ENCODE results near the gene TJP1. TPM values are rescaled to one million over a fixed set of nuclear protein-coding genes. Genes with fewer than 3 reads are reported as not detected.

TJP1 gene
- total RNA-seq, 1 donor from 2014 or later = 172 TPM

DNA sequence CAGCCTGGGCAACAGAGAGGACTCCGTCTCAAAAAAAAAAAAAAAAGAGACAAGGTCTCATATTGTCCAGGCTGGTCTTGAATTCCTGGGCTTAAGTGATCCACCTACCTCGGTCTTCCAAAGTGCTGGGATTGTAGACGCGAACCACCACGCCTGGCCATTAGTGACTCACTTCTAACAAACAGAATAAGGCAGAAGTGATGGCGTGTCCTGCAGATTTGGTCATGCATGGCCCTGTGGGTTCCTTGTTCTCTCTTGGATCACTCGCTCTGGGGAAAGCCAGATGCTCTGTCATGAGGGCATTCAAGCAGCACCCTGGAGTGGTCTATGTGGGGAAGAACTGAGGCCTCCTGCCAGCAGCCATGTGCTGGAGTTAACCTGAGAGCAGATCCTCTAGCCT lies 27.4 kb upstream of the TJP1 start:
- peaks cover 7% of the 10 kb centered on the region for H3K36me3 Mint-ChIP-seq (ENCODE audit: insufficient read depth)
- peaks cover 7% of the 10 kb centered on the region for H3K9me3 Mint-ChIP-seq (ENCODE audit: low read depth)
- H3K27me3 Mint-ChIP-seq = peaks cover under 1% of the 10 kb centered on the region
- H3K4me1 Mint-ChIP-seq (ENCODE audit: low read depth) = no peaks in the 10 kb centered on the region
- TF ChIP-seq, protein P1, sequence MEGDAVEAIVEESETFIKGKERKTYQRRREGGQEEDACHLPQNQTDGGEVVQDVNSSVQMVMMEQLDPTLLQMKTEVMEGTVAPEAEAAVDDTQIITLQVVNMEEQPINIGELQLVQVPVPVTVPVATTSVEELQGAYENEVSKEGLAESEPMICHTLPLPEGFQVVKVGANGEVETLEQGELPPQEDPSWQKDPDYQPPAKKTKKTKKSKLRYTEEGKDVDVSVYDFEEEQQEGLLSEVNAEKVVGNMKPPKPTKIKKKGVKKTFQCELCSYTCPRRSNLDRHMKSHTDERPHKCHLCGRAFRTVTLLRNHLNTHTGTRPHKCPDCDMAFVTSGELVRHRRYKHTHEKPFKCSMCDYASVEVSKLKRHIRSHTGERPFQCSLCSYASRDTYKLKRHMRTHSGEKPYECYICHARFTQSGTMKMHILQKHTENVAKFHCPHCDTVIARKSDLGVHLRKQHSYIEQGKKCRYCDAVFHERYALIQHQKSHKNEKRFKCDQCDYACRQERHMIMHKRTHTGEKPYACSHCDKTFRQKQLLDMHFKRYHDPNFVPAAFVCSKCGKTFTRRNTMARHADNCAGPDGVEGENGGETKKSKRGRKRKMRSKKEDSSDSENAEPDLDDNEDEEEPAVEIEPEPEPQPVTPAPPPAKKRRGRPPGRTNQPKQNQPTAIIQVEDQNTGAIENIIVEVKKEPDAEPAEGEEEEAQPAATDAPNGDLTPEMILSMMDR (IDR thresholded peaks at IDR 0.05; ENCODE audit: unreplicated experiment) = no peak
- H3K27ac Mint-ChIP-seq = no peak overlapping the region
- no peak for DNase-seq (ENCODE audit: low spot score, unreplicated experiment)
- no peak overlapping the region for H3K4me3 Mint-ChIP-seq (ENCODE audit: low read depth)

DNA sequence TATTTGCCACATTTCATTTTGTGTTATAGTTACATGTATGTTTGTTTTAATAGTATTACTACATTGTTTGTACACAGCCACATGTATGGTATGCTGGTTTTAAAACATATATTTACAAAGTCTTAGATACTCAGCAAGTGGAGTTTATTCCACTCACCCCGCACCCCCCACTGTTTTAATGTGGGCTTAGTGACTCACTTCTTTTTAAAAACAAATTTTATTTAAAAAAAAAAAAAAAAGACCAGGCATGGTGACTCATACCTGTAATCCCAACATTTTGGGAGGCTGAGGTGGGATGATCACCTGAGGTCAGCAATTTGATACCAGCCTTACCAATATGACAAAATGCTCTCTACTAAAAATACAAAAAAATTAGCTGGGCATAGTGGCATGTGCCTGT lies 26.9 kb upstream of the TJP1 start:
- peaks cover 3% of the 10 kb centered on the region for H3K27me3 Mint-ChIP-seq
- no peak overlapping the region for H3K4me3 Mint-ChIP-seq (ENCODE audit: low read depth)
- H3K36me3 Mint-ChIP-seq (ENCODE audit: insufficient read depth) = peaks cover 7% of the 10 kb centered on the region
- peaks cover 7% of the 10 kb centered on the region for H3K9me3 Mint-ChIP-seq (ENCODE audit: low read depth)
- DNase-seq (ENCODE audit: low spot score, unreplicated experiment) = no peak
- no peak overlapping the region for H3K27ac Mint-ChIP-seq
- TF ChIP-seq, protein P1 (IDR thresholded peaks at IDR 0.05; ENCODE audit: unreplicated experiment) = no peak
- no peaks in the 10 kb centered on the region for H3K4me1 Mint-ChIP-seq (ENCODE audit: low read depth)

DNA sequence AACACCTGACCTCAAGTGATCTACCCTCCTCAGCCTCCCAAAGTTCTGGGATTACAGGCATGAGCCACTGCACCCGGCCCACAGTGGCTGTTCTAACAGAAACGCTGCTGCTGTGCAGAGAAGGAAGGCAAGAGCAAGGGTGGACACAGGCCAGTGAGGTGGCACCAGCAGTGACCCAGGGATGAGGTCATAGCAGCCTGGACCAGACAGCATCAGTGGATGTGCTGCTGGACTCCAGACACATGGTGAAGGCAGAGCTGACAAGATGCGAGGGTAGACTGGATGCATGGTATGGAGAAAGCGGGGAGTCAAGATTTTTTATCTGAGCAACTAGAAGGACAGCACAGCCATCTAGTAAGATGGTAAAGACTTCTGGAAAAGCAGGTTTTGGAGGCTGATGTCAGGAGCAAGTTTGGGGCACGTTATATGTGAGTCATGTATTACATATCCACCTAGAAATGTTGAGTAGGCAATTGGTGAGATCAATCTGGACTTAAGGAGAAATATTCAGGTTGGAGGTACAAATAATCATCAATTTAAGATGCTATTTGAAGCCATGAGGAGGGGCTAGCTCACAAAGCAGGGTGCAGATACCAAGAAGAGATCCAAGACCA lies 22.1 kb upstream of the TJP1 start:
- no peaks in the 10 kb centered on the region for H3K4me1 Mint-ChIP-seq (ENCODE audit: low read depth)
- peaks cover 7% of the 10 kb centered on the region for H3K36me3 Mint-ChIP-seq (ENCODE audit: insufficient read depth)
- TF ChIP-seq, protein P1 (IDR thresholded peaks at IDR 0.05; ENCODE audit: unreplicated experiment) = no peak
- H3K27ac Mint-ChIP-seq = no peak overlapping the region
- no peak overlapping the region for H3K4me3 Mint-ChIP-seq (ENCODE audit: low read depth)
- no peak for DNase-seq (ENCODE audit: low spot score, unreplicated experiment)
- peaks cover 3% of the 10 kb centered on the region for H3K27me3 Mint-ChIP-seq
- peaks cover 7% of the 10 kb centered on the region for H3K9me3 Mint-ChIP-seq (ENCODE audit: low read depth)

DNA sequence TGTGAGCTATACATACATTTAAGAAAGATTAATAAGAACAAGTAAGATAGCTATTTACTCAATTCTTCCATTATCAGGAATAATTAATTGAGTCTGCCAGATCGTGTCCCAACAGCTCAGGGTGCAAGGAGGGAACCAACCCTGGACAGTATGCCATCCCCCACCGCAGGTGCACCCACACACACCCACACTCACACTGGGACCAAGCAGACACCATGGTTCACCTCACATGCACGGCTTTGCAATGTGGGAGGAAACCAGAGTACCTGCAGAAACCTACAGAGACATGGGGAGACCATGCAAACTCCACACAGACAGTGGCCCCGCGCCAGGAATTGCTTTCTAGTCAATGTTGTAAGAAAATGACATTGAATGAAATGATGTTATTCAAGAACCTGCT lies 20.0 kb upstream of the TJP1 start:
- Mint-ChIP-seq H3K36me3 (ENCODE audit: insufficient read depth) (peaks cover 2% of the 10 kb centered on the region), H3K4me3 (ENCODE audit: low read depth) (no peak overlapping the region), H3K27ac (no peak overlapping the region), H3K4me1 (ENCODE audit: low read depth) (no peaks in the 10 kb centered on the region), H3K9me3 (ENCODE audit: low read depth) (peaks cover 1% of the 10 kb centered on the region), H3K27me3 (peaks cover 3% of the 10 kb centered on the region)
- DNase-seq (ENCODE audit: low spot score, unreplicated experiment) = no peak
- TF ChIP-seq, protein P1 (IDR thresholded peaks at IDR 0.05; ENCODE audit: unreplicated experiment) = no peak

DNA sequence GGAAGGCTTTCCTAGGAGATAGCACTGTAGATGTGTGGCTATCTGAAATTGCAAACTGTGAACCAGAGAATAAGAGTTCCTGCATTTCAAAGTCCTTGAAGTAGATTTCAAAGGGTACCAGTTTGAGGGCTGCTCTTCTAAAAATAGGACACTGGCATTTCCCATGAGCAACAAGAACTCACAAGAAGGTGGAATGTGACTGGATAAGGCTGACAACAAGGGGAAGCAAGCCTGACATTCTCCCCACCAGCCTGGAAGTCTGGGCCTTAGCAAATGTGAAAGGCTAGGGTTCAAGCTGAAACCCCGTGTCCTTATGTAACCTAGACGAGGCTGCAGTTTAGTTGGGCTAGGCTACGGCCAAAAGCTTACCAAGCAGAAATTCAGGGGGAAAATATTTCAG lies 18.7 kb upstream of the TJP1 start:
- DNase-seq (ENCODE audit: low spot score, unreplicated experiment) = no peak
- Mint-ChIP-seq H3K36me3 (ENCODE audit: insufficient read depth) (no peaks in the 10 kb centered on the region), H3K27ac (no peak overlapping the region), H3K27me3 (peaks cover 3% of the 10 kb centered on the region), H3K9me3 (ENCODE audit: low read depth) (no peaks in the 10 kb centered on the region), H3K4me1 (ENCODE audit: low read depth) (no peaks in the 10 kb centered on the region), H3K4me3 (ENCODE audit: low read depth) (no peak overlapping the region)
- TF ChIP-seq, protein P1 (IDR thresholded peaks at IDR 0.05; ENCODE audit: unreplicated experiment) = no peak
